Astrocyte of the hippocampus (primary cell): ENCODE measurements around the gene AOAH.
"Not testable (repeated sequence)": the region's sequence is repeated elsewhere in the genome, so short reads cannot be mapped to it uniquely, and the experiment has no call there.

Experiments
- DNase-seq: peaks from one replicate; pipeline ENCODE4 v3.0.0; 2011; ENCODE audit warnings: low read depth, low spot score

AOAH gene

GRCh38 chr7:36513393-36513792, 210.9 kb downstream of the AOAH start:
- DNase-seq = no peak

GRCh38 chr7:36512616-36513015, 211.7 kb downstream of the AOAH start:
- no peak for DNase-seq

GRCh38 chr7:36509962-36510361, 214.3 kb downstream of the AOAH start:
- no peak for DNase-seq

- DNase-seq = no peak
Measured at GRCh38 chr7:36507475-36508440, 216.5 kb downstream of the AOAH start.

- DNase-seq = no peak
Measured at GRCh38 chr7:36506820-36507219, 217.5 kb downstream of the AOAH start.

GRCh38 chr7:36506130-36506798, 218.0 kb downstream of the AOAH start:
- DNase-seq = no peak

- not testable (repeated sequence) for DNase-seq
Measured at GRCh38 chr7:36504617-36505016, 219.7 kb downstream of the AOAH start.

- DNase-seq = not testable (repeated sequence)
Measured at GRCh38 chr7:36504216-36504615, 220.1 kb downstream of the AOAH start.

- no peak for DNase-seq
Measured at GRCh38 chr7:36497775-36498174, 226.5 kb downstream of the AOAH start.

GRCh38 chr7:36497176-36497575, 227.1 kb downstream of the AOAH start:
- peak; percentile 28 for DNase-seq

GRCh38 chr7:36496576-36496975, 227.7 kb downstream of the AOAH start:
- peak; percentile 27 for DNase-seq

- DNase-seq = no peak
Measured at GRCh38 chr7:36491317-36491716, 233.0 kb downstream of the AOAH start.

- peak; percentile 31 for DNase-seq
Measured at GRCh38 chr7:36490419-36490830, 233.9 kb downstream of the AOAH start.

GRCh38 chr7:36488672-36489071, 235.6 kb downstream of the AOAH start:
- DNase-seq = not testable (repeated sequence)

- DNase-seq = peak; percentile 82
Measured at GRCh38 chr7:36487756-36488336, 236.4 kb downstream of the AOAH start.

GRCh38 chr7:36486336-36486735, 238.0 kb downstream of the AOAH start:
- DNase-seq = no peak

GRCh38 chr7:36484265-36484664, 240.0 kb downstream of the AOAH start:
- no peak for DNase-seq

- DNase-seq = peak; percentile 66
Measured at GRCh38 chr7:36483853-36484252, 240.4 kb downstream of the AOAH start.

GRCh38 chr7:36478745-36479144, 245.5 kb downstream of the AOAH start:
- DNase-seq = no peak

GRCh38 chr7:36475381-36475780, 248.9 kb downstream of the AOAH start:
- DNase-seq = no peak

GRCh38 chr7:36475011-36475342, 249.3 kb downstream of the AOAH start:
- no peak for DNase-seq

GRCh38 chr7:36474283-36475010, 249.8 kb downstream of the AOAH start:
- peak; percentile 70 for DNase-seq
